PC-9 (cell line): Measurements from ENCODE around the gene NPPB. TPM values are rescaled to one million over a fixed set of nuclear protein-coding genes. Genes with fewer than 3 reads are reported as not detected.

ENCODE experiments used
- BruUV-seq: library from RNA; stranded (reverse); fragments of 400-500 nt; replicated peaks from 2 replicates; lab custom pipeline; 2021; lab: Mats Ljungman, UMichigan
- CTCF ChIA-PET: fragments of 300-600 bp; sonication (Branson Sonifier 250); formaldehyde crosslinking; loops from one replicate; lab custom pipeline; 2022; ENCODE audit warnings: antibody characterized with exemption; lab: Charles Lee
- POLR2A ChIA-PET: fragments of 300-600 bp; sonication (Branson Sonifier 250); formaldehyde crosslinking; loops from one replicate; lab custom pipeline; 2022; ENCODE audit warnings: antibody characterized with exemption; ENCODE audit not compliant: unreplicated experiment; lab: Charles Lee
- DNase-seq, 2 experiments: peaks; one replicate each; pipeline versions ENCODE4 v3.0.0 to v3.0.0-alpha.2; 2015 to 2022; ENCODE audit warnings: mixed read lengths in 1 of 2
- H2AFZ ChIP-seq: fragments of 200-600 bp; sonication (generic); 2 replicates; pipeline ENCODE4 v1.8.1; 2017; ENCODE audit warnings: antibody characterized with exemption
- H3F3A ChIP-seq: fragments of 200-600 bp; sonication (generic); 2 replicates; pipeline ENCODE4 v1.8.1; 2017; ENCODE audit warnings: antibody characterized with exemption, mild to moderate bottlenecking, low read depth; ENCODE audit not compliant: insufficient read depth
- H3K27ac ChIP-seq: fragments of 200-600 bp; sonication (generic); 2 replicates; pipeline ENCODE4 v1.6.1; 2016; ENCODE audit warnings: mixed run types
- H3K27me3 ChIP-seq: fragments of 200-600 bp; sonication (generic); 2 replicates; pipeline ENCODE4 v1.6.1; 2016; ENCODE audit warnings: low read depth, mixed run types; ENCODE audit not compliant: insufficient read depth
- H3K36me3 ChIP-seq: fragments of 200-600 bp; sonication (generic); 2 replicates; pipeline ENCODE4 v1.6.1; 2016; ENCODE audit warnings: low read depth, mixed run types
- H3K4me1 ChIP-seq: fragments of 200-600 bp; sonication (generic); replicated peaks from 2 replicates; pipeline ENCODE4 v1.6.1; 2016; ENCODE audit warnings: mixed run types; ENCODE audit not compliant: insufficient read depth
- H3K4me2 ChIP-seq: fragments of 200-600 bp; sonication (generic); 2 replicates; pipeline ENCODE4 v1.6.1; 2017; ENCODE audit warnings: mixed run types
- H3K4me3 ChIP-seq: fragments of 200-600 bp; sonication (generic); 2 replicates; pipeline ENCODE4 v1.6.1; 2016; ENCODE audit warnings: mixed run types
- H3K79me2 ChIP-seq: fragments of 200-600 bp; sonication (generic); 2 replicates; pipeline ENCODE4 v1.6.1; 2017; ENCODE audit warnings: low read depth, mixed run types
- H3K9me2 ChIP-seq: fragments of 200-600 bp; sonication (generic); 2 replicates; pipeline ENCODE4 v1.8.1; 2017; ENCODE audit warnings: mild to moderate bottlenecking; ENCODE audit not compliant: insufficient read depth
- H3K9me3 ChIP-seq: fragments of 200-600 bp; sonication (generic); 2 replicates; pipeline ENCODE4 v1.8.1; 2016; ENCODE audit warnings: low read depth; ENCODE audit not compliant: insufficient read depth
- H4K20me1 ChIP-seq: fragments of 200-600 bp; sonication (generic); 2 replicates; pipeline ENCODE4 v1.8.1; 2017; ENCODE audit not compliant: insufficient read depth
- EZH2 ChIP-seq: fragments of 200-600 bp; sonication (generic); IDR thresholded peaks from 2 replicates; pipeline ENCODE4 v1.8.0; 2017; ENCODE audit warnings: antibody characterized with exemption, low read depth
- intact Hi-C: fragments of 100-400 bp; cut with micrococcal nuclease; formaldehyde crosslinking; loops from one replicate; pipeline ENCODE4 v1.10.0; 2022; ENCODE audit not compliant: unreplicated experiment
- total RNA-seq: library from RNA; stranded (reverse); gene quantifications from 2 replicates; pipeline ENCODE4 v1.2.3, GENCODE V29; 2021
- TF ChIP-seq, protein P1 (sequence below): fragments of 200-600 bp; sonication (generic); conservative IDR thresholded peaks from 2 replicates; pipeline ENCODE4 v1.6.1; 2017; ENCODE audit warnings: mixed run types, antibody characterized with exemption, mild to moderate bottlenecking, moderate library complexity

The NPPB gene
- total RNA-seq, 1 experiment from 2014 or later: not detected

DNA sequence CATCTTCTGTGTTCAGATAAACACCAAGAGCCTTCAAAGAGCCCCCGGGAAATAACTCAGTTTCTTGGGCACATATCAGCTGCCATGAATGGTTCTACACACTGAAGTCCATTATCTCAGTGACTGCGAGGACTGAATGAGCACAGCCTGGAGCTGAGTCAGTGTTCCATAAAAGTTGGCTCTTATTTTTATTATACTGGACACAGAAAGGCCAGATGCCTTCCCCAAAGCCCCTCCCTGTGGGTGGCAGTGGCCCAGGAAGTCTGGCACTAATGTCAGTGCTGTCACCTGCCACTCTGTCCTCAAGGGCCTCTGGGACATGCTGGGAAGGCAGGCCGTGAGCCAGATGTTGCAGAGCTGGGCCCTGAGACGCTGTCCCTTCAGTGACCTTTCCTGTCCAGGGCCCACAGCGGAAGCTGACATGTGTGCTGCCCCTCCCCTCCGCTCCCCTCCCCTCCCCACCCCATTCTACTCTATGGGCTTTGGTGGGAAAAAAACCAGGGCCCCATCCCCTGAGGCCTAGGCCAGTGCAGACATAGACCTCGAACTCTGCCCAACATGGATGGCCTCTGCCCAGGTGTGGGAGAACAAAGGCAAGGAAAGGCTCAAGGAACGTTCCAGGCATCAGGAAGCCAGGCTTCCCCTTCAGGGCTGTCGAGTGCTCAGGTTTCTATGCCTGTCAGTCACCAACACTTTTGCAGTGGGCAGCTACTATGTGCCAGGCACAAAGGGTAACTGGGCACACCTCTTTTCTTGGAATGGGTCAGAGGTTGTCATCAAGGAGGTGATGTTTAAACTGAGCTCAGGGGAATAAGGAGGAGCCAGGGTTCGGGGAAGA, 22.4 kb upstream of the NPPB start:
- Histone ChIP-seq H3K27ac (no peak overlapping the region), H3K9me2 (no peaks in the 10 kb centered on the region), H3K4me2 (no peak overlapping the region), H4K20me1 (no peaks in the 10 kb centered on the region), H3K27me3 (peaks cover 18% of the 10 kb centered on the region; the same call in 1 of the 2 replicates), H3K4me3 (no peak overlapping the region), H3K9me3 (no peaks in the 10 kb centered on the region), H3F3A (no peaks in the 10 kb centered on the region), H3K79me2 (no peaks in the 10 kb centered on the region), H3K36me3 (no peaks in the 10 kb centered on the region), H3K4me1 (no peaks in the 10 kb centered on the region), H2AFZ (no peak overlapping the region)
- TF ChIP-seq EZH2: no peak
- TF ChIP-seq, protein P1, sequence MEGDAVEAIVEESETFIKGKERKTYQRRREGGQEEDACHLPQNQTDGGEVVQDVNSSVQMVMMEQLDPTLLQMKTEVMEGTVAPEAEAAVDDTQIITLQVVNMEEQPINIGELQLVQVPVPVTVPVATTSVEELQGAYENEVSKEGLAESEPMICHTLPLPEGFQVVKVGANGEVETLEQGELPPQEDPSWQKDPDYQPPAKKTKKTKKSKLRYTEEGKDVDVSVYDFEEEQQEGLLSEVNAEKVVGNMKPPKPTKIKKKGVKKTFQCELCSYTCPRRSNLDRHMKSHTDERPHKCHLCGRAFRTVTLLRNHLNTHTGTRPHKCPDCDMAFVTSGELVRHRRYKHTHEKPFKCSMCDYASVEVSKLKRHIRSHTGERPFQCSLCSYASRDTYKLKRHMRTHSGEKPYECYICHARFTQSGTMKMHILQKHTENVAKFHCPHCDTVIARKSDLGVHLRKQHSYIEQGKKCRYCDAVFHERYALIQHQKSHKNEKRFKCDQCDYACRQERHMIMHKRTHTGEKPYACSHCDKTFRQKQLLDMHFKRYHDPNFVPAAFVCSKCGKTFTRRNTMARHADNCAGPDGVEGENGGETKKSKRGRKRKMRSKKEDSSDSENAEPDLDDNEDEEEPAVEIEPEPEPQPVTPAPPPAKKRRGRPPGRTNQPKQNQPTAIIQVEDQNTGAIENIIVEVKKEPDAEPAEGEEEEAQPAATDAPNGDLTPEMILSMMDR: no peak
- no TSS peak for BruUV-seq
- intact Hi-C loops: no loop called here
- POLR2A ChIA-PET: no interaction called here
- CTCF ChIA-PET: no interaction called here
- no peak for DNase-seq

DNA sequence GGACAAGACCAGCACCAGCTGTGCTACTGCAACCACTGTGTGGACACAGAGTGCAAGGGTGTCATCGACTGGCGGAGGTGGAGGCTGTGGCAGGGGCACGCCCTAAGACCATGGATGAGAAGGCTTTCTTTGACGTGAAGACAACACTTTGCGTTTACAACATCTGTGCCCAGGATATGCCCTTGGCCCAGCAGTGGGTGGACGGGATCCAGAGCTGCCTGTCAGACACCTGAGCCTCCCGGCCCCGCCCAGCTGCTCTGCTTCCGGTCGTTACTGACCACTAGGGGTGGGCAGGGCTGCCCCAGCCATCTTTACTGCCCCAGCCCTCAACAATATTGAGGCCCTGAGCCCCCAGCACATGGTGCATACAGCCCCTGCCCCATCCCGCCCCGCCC, 21.4 kb upstream of the NPPB start:
- Histone ChIP-seq H3K36me3 (no peaks in the 10 kb centered on the region), H3K4me2 (no peak overlapping the region), H3K27ac (no peak overlapping the region), H3F3A (no peaks in the 10 kb centered on the region), H3K27me3 (peaks cover 21% of the 10 kb centered on the region; the same call in 1 of the 2 replicates), H3K9me2 (no peaks in the 10 kb centered on the region), H4K20me1 (no peaks in the 10 kb centered on the region), H2AFZ (no peak overlapping the region), H3K4me3 (no peak overlapping the region), H3K79me2 (no peaks in the 10 kb centered on the region), H3K9me3 (no peaks in the 10 kb centered on the region), H3K4me1 (no peaks in the 10 kb centered on the region)
- ChIA-PET CTCF (no interaction called here), POLR2A (interaction anchor here (0.6 kb wide), 1 partner anchor 30 kb away, joined by 5 read pairs; no protein-coding TSS in a partner anchor)
- no peak for TF ChIP-seq EZH2
- TF ChIP-seq, protein P1: no peak
- intact Hi-C loops: no loop called here
- no peak for DNase-seq
- no TSS peak for BruUV-seq

DNA sequence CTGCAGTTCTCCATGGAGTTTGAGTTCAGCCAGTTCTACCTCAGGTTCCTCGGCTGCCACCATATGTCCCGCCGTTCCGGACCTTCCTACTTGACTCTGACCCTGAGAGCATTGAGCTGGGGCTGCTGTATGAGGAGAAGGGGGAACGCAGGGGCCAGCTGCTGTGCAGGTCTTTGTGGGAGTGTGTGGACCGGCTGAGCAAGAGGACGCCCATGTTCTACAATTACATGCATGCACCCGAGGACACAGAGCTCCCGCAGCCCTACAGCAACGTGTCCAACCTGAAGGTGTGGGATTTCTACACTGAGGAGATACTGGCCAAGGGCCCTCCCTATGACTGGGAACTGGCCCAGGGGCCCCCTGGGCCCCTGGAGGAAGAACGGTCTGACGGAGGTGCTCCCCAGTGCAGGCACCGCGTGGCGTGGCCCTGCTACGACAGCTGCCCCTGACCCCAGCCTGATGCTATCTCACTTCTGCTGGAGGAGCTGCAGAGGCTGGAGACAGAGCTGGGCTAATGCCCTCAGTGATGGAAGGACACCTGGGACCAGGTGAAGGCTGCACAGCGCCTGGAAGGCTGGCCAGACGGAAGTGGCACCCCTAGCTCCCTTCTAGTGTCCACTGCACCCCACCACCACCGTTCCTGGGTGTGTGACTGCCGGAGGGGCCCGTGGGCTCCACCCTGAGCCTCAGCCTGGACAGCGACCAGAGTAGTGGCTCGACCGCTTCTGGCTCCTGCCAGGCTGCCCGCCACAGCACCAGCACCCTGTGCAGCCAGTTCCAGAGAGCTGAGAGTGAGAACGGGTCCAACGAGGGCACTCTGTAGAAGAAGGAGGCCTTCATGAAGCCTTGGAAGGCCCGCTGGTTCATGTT, 20.8 kb upstream of the NPPB start:
- CTCF ChIA-PET: no interaction called here
- POLR2A ChIA-PET: no interaction called here
- H3K4me1 ChIP-seq: no peaks in the 10 kb centered on the region

More for the DNA sequence above, 20.8 kb upstream of the NPPB start:
- intact Hi-C loops: no loop called here
- Histone ChIP-seq H3K27me3 (peaks cover 21% of the 10 kb centered on the region; the same call in 1 of the 2 replicates), H2AFZ (no peak overlapping the region), H3K79me2 (no peaks in the 10 kb centered on the region), H3F3A (no peaks in the 10 kb centered on the region), H3K36me3 (no peaks in the 10 kb centered on the region), H4K20me1 (no peaks in the 10 kb centered on the region), H3K4me2 (no peak overlapping the region), H3K27ac (no peak overlapping the region), H3K9me2 (no peaks in the 10 kb centered on the region), H3K4me3 (no peak overlapping the region), H3K9me3 (no peaks in the 10 kb centered on the region)
- DNase-seq: no peak
- no peak for TF ChIP-seq EZH2
- TF ChIP-seq, protein P1: no peak
- BruUV-seq: no TSS peak
